Skeletal muscle satellite cell (primary cell): ENCODE results near the gene ARHGEF7.
A peak's percentile ranks its signal among the peaks of the same experiment; 100 is the strongest.

Experiments
- H3K27me3 ChIP-seq: 2 replicates; pipeline ENCODE4 v1.7.0; 2013; ENCODE audit warnings: low read length; ENCODE audit not compliant: control insufficient read depth, insufficient read depth
- H3K36me3 ChIP-seq: 2 replicates; pipeline ENCODE4 v1.7.0; 2013; ENCODE audit warnings: mild to moderate bottlenecking, control low read depth, low read length; ENCODE audit not compliant: insufficient read depth
- H3K4me1 ChIP-seq: 2 replicates; pipeline ENCODE4 v1.7.0; 2013; ENCODE audit warnings: low read length; ENCODE audit not compliant: control insufficient read depth, insufficient read depth
- H3K4me2 ChIP-seq: 2 replicates; pipeline ENCODE4 v1.7.0; 2013; ENCODE audit warnings: mild to moderate bottlenecking, low read length
- H3K4me3 ChIP-seq: 2 replicates; pipeline ENCODE4 v1.7.0; 2013; ENCODE audit warnings: low read length
- H3K9ac ChIP-seq: 2 replicates; pipeline ENCODE4 v1.7.0; 2013; ENCODE audit warnings: mild to moderate bottlenecking, low read depth, low read length, moderate library complexity
- H3K9me3 ChIP-seq: replicated peaks from 2 replicates; pipeline ENCODE4 v1.7.0; 2013; ENCODE audit warnings: mild to moderate bottlenecking, control low read depth, low read length

The ARHGEF7 gene

GRCh38 chr13:111111376-111111937, 3.7 kb upstream of the ARHGEF7 start:
- Histone ChIP-seq H3K9me3 (no peaks in the 10 kb centered on the region), H3K4me3 (no peak overlapping the region), H3K9ac (no peak overlapping the region), H3K36me3 (no peaks in the 10 kb centered on the region), H3K4me2 (no peak overlapping the region), H3K4me1 (peaks cover 4% of the 10 kb centered on the region), H3K27me3 (peaks cover 64% of the 10 kb centered on the region)

DNA sequence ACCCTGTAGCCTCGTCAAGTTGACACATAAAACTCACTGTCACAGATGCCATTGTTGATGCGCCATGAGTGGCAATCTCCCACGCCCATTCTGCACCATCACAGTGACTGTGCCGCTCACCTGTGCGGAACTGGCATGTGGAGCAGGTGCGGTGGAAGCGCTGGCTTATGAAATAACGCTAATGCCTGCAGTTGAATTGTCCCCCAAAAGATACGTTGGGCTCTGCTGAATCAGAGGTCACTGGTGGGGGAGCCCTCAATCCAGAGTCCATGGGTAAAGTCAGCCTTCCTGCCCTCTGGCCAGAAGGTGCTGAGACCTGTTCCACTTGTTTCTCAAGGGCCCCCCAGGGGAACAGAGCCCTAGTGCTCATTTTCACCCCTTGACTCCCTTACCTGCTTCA, 2.9 kb upstream of the ARHGEF7 start:
- peaks cover 67% of the 10 kb centered on the region for H3K27me3 ChIP-seq

GRCh38 chr13:111114362-111115060, 599 bp upstream of the ARHGEF7 start:
- peak overlapping the region; percentile 93 for H3K4me2 ChIP-seq
- H3K9ac ChIP-seq, result no peak overlapping the region
- H3K36me3 ChIP-seq, result no peaks in the 10 kb centered on the region
- no peaks in the 10 kb centered on the region for H3K9me3 ChIP-seq
- H3K27me3 ChIP-seq, result peaks cover 87% of the 10 kb centered on the region
- H3K4me3 ChIP-seq, result peak overlapping the region; percentile 73
- peaks cover 4% of the 10 kb centered on the region for H3K4me1 ChIP-seq

More for the DNA sequence above, 2.9 kb upstream of the ARHGEF7 start:
- H3K9me3 ChIP-seq, result no peaks in the 10 kb centered on the region
- peaks cover 4% of the 10 kb centered on the region for H3K4me1 ChIP-seq
- no peaks in the 10 kb centered on the region for H3K36me3 ChIP-seq
- no peak overlapping the region for H3K4me2 ChIP-seq
- no peak overlapping the region for H3K9ac ChIP-seq
- no peak overlapping the region for H3K4me3 ChIP-seq

- Histone ChIP-seq H3K27me3 (peaks cover 88% of the 10 kb centered on the region), H3K4me3 (peak overlapping the region; percentile 48), H3K9ac (no peak overlapping the region)
Observed at GRCh38 chr13:111115965-111116521, 933 bp downstream of the ARHGEF7 start.

DNA sequence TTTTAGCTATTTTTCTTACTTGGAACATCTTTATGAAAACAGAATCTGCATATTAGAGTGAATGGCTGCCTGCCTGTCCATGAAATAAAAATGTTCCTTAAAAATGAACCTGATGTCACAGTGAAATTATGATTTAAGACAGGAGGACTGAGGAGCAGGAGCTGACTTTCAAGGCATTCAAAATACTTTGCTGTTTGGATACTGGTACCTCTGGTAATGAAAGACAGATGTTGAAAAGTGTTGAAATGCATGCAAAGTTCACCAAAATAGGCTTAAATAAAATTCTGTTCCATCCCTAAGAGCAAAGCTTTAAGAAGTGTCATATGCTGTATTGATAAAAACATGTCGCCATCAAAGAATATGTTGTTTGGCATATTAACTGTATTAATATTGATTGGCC, 1.7 kb downstream of the ARHGEF7 start:
- H3K4me1 ChIP-seq, result peaks cover 4% of the 10 kb centered on the region
- no peaks in the 10 kb centered on the region for H3K36me3 ChIP-seq
- H3K9me3 ChIP-seq, result no peaks in the 10 kb centered on the region
- H3K27me3 ChIP-seq, result peaks cover 88% of the 10 kb centered on the region
- H3K4me2 ChIP-seq, result no peak overlapping the region
- H3K9ac ChIP-seq, result no peak overlapping the region
- no peak overlapping the region for H3K4me3 ChIP-seq

More at GRCh38 chr13:111115965-111116521, 933 bp downstream of the ARHGEF7 start:
- peaks cover 4% of the 10 kb centered on the region for H3K4me1 ChIP-seq
- no peaks in the 10 kb centered on the region for H3K36me3 ChIP-seq
- H3K9me3 ChIP-seq, result no peaks in the 10 kb centered on the region
- H3K4me2 ChIP-seq, result peak overlapping the region; percentile 78

DNA sequence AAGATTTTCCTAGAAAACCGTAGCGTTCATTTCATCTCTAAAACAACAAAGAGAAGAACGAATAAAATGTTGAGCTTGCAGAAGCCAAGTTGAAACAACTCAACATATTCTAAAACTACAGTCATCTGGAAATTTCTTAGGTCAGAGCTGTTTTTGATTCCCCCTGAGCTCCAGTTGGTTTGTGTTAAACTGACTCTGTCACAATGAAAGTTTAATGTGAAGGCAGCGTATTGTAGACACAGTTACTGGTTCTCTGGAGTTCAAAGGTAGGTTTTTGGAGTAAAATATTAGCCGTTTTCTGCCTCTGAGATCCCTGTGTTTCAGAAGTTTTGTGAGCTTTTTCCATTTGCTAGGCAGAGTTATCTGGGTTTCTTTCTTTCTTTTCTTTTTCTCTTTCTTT, 2.2 kb downstream of the ARHGEF7 start:
- Histone ChIP-seq H3K36me3 (no peaks in the 10 kb centered on the region), H3K4me3 (no peak overlapping the region), H3K4me2 (no peak overlapping the region), H3K4me1 (peaks cover 4% of the 10 kb centered on the region), H3K9ac (no peak overlapping the region), H3K27me3 (peaks cover 88% of the 10 kb centered on the region), H3K9me3 (no peaks in the 10 kb centered on the region)

GRCh38 chr13:111117961-111118360, 2.9 kb downstream of the ARHGEF7 start:
- Histone ChIP-seq H3K9me3 (no peaks in the 10 kb centered on the region), H3K27me3 (peaks cover 87% of the 10 kb centered on the region), H3K4me2 (no peak overlapping the region), H3K4me1 (peaks cover 4% of the 10 kb centered on the region), H3K36me3 (no peaks in the 10 kb centered on the region), H3K9ac (no peak overlapping the region), H3K4me3 (no peak overlapping the region)

GRCh38 chr13:111118898-111119607, 3.9 kb downstream of the ARHGEF7 start:
- H3K9ac ChIP-seq, result no peak overlapping the region
- no peaks in the 10 kb centered on the region for H3K9me3 ChIP-seq
- no peaks in the 10 kb centered on the region for H3K36me3 ChIP-seq
- H3K27me3 ChIP-seq, result peaks cover 78% of the 10 kb centered on the region
- H3K4me1 ChIP-seq, result peaks cover 4% of the 10 kb centered on the region
- H3K4me3 ChIP-seq, result no peak overlapping the region
- no peak overlapping the region for H3K4me2 ChIP-seq

DNA sequence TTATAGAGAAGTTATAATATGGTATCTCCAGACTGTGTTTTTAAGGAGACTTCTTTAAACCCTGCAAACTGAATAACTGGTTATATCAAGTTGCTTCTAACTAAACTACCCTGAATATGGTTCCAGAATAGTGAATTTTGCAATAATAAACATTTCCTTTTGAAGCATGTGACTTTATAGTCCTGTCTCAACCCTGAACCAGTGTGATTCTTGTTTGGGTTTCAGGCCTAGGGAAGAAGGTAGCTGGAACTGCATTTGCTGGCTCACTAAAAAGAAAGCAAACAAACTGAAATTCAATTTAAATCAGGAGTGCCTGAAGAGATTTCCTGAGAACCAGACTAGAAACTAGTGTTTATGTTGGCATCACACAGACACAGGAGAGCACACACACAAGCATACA, 4.9 kb downstream of the ARHGEF7 start:
- Histone ChIP-seq H3K4me3 (no peak overlapping the region), H3K9ac (no peak overlapping the region), H3K4me2 (no peak overlapping the region), H3K36me3 (no peaks in the 10 kb centered on the region), H3K27me3 (peaks cover 70% of the 10 kb centered on the region), H3K4me1 (peaks cover 4% of the 10 kb centered on the region), H3K9me3 (no peaks in the 10 kb centered on the region)

DNA sequence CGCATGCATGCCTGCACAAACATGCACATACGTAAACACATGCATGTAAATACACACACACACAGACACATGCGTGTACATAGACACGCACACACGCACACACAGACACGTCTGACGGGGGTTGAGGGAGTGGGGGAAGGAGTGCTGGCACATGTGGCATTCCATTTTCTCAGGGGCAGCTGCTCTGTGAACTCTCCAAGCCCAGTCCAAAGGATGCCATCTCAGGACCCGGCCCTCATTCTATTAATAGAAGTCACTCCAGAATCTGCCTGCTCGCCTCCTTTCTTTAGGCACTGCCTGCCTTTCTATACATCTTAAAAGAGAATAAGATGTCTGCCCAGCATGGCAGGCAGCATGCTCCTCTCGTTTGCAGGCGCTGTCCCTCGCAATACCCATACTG, 5.3 kb downstream of the ARHGEF7 start:
- peaks cover 72% of the 10 kb centered on the region for H3K27me3 ChIP-seq
- no peak overlapping the region for H3K9ac ChIP-seq
- H3K36me3 ChIP-seq, result no peaks in the 10 kb centered on the region

DNA sequence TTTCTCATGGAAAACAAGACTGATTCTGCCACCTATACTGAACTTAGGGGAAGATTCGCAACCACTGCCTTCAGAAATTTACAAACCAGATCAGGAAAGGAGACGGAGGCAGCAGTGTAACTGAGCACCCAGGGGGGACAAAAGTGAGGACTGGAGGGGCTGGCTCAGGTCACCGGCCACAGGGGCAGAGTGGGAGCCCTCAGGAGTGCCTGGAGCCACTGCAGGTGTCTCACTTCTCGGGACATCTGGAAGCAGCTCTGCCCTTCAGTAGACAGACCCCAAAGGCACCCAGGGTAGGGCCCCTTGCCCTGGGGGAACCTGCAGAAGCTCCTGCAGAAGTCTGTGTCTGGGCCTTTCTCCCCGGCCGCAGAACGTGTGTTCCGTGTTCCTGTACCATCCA, 5.8 kb downstream of the ARHGEF7 start:
- Histone ChIP-seq H3K36me3 (no peaks in the 10 kb centered on the region), H3K4me1 (peaks cover 3% of the 10 kb centered on the region), H3K4me2 (no peak overlapping the region), H3K9me3 (no peaks in the 10 kb centered on the region), H3K4me3 (no peak overlapping the region), H3K9ac (no peak overlapping the region), H3K27me3 (peaks cover 75% of the 10 kb centered on the region)

More for the DNA sequence above, 5.3 kb downstream of the ARHGEF7 start:
- H3K9me3 ChIP-seq, result no peaks in the 10 kb centered on the region
- H3K4me2 ChIP-seq, result no peak overlapping the region
- H3K4me3 ChIP-seq, result no peak overlapping the region
- H3K4me1 ChIP-seq, result peaks cover 4% of the 10 kb centered on the region
